ENCODE measurements around the gene CLEC20A. TPM values are rescaled to one million over a fixed set of nuclear protein-coding genes. Genes with fewer than 3 reads are reported as not detected.

The CLEC20A gene
- polyA plus RNA-seq, 1 donor from 2014 or later, result 1.8 TPM

GRCh38 chr1:178452013-178452412, 44.8 kb downstream of the CLEC20A start:
- no peaks in the 10 kb centered on the region for H3K27me3 Mint-ChIP-seq
- H3K4me1 Mint-ChIP-seq, result no peaks in the 10 kb centered on the region
- H3K36me3 Mint-ChIP-seq, result no peaks in the 10 kb centered on the region
- H3K27ac Mint-ChIP-seq, result no peak overlapping the region
- H3K4me3 Mint-ChIP-seq, result no peak overlapping the region
- H3K9me3 Mint-ChIP-seq, result no peaks in the 10 kb centered on the region

- Mint-ChIP-seq H3K9me3 (no peaks in the 10 kb centered on the region), H3K4me1 (no peaks in the 10 kb centered on the region), H3K36me3 (no peaks in the 10 kb centered on the region), H3K27me3 (no peaks in the 10 kb centered on the region), H3K27ac (no peak overlapping the region), H3K4me3 (no peak overlapping the region)
Observed at GRCh38 chr1:178451529-178451928, 45.2 kb downstream of the CLEC20A start.

- no peaks in the 10 kb centered on the region for H3K9me3 Mint-ChIP-seq
- no peak overlapping the region for H3K27ac Mint-ChIP-seq
- H3K27me3 Mint-ChIP-seq, result no peaks in the 10 kb centered on the region
- H3K4me3 Mint-ChIP-seq, result no peak overlapping the region
- H3K36me3 Mint-ChIP-seq, result no peaks in the 10 kb centered on the region
- H3K4me1 Mint-ChIP-seq, result no peaks in the 10 kb centered on the region
Observed at GRCh38 chr1:178450871-178451270, 45.9 kb downstream of the CLEC20A start.

GRCh38 chr1:178442925-178443324, 53.8 kb downstream of the CLEC20A start:
- H3K27me3 Mint-ChIP-seq, result peaks cover 14% of the 10 kb centered on the region

GRCh38 chr1:178438432-178438831, 58.3 kb downstream of the CLEC20A start:
- H3K9me3 Mint-ChIP-seq, result peaks cover 0 to 3% (median 0%) of the 10 kb centered on the region in 3 donors
- H3K27me3 Mint-ChIP-seq, result peaks cover 15% of the 10 kb centered on the region
- H3K4me3 Mint-ChIP-seq, result no peak overlapping the region
- H3K4me1 Mint-ChIP-seq, result no peaks in the 10 kb centered on the region
- no peaks in the 10 kb centered on the region for H3K36me3 Mint-ChIP-seq
- H3K27ac Mint-ChIP-seq, result no peak overlapping the region

More at GRCh38 chr1:178442925-178443324, 53.8 kb downstream of the CLEC20A start:
- Mint-ChIP-seq H3K27ac (no peak overlapping the region), H3K4me1 (no peaks in the 10 kb centered on the region), H3K4me3 (no peak overlapping the region), H3K36me3 (no peaks in the 10 kb centered on the region), H3K9me3 (peaks cover 0 to 3% (median 0%) of the 10 kb centered on the region in 3 donors)

GRCh38 chr1:178436899-178437298, 59.9 kb downstream of the CLEC20A start:
- Mint-ChIP-seq H3K9me3 (peaks cover 0 to 2% (median 0%) of the 10 kb centered on the region in 3 donors), H3K27me3 (peaks cover 9% of the 10 kb centered on the region), H3K4me1 (no peaks in the 10 kb centered on the region), H3K27ac (no peak overlapping the region), H3K4me3 (no peak overlapping the region), H3K36me3 (no peaks in the 10 kb centered on the region)

GRCh38 chr1:178434899-178435435, 61.8 kb downstream of the CLEC20A start:
- Mint-ChIP-seq H3K4me1 (no peaks in the 10 kb centered on the region), H3K4me3 (no peak overlapping the region), H3K36me3 (no peaks in the 10 kb centered on the region), H3K9me3 (no peaks in the 10 kb centered on the region), H3K27me3 (peaks cover 5% of the 10 kb centered on the region), H3K27ac (no peak overlapping the region)

GRCh38 chr1:178434360-178434759, 62.4 kb downstream of the CLEC20A start:
- Mint-ChIP-seq H3K27me3 (peaks cover 5% of the 10 kb centered on the region), H3K36me3 (no peaks in the 10 kb centered on the region), H3K4me3 (no peak overlapping the region), H3K27ac (no peak overlapping the region), H3K9me3 (no peaks in the 10 kb centered on the region), H3K4me1 (no peaks in the 10 kb centered on the region)

Other genes with a start within 250 kb of the CLEC20A start
- not detected for gene TEX35, start 16.1 kb upstream of the CLEC20A start, polyA plus RNA-seq
- gene RALGPS2, start 228.3 kb upstream of the CLEC20A start, polyA plus RNA-seq, result 257 TPM

All from IgD-negative memory B cell (primary cell).